Mononuclear cell (primary cell): ENCODE measurements around the gene MMP13. TPM values are rescaled to one million over a fixed set of nuclear protein-coding genes. Genes with fewer than 3 reads are reported as not detected.
"Not testable (repeated sequence)": the region's sequence is repeated elsewhere in the genome, so short reads cannot be mapped to it uniquely, and the experiment has no call there.

ENCODE experiments used
- H3K27me3 ChIP-seq: 2 replicates; pipeline ENCODE4 v1.6.0; 2011; ENCODE audit warnings: low read length, control low read depth; ENCODE audit not compliant: insufficient read depth
- H3K4me1 ChIP-seq: 2 replicates; pipeline ENCODE4 v1.5.1; 2011; ENCODE audit warnings: mild to moderate bottlenecking, low read length, control low read depth; ENCODE audit not compliant: insufficient read depth
- H3K4me3 ChIP-seq: 2 replicates; pipeline ENCODE4 v1.5.1; 2011; ENCODE audit warnings: mild to moderate bottlenecking, low read length, moderate library complexity
- H3K9me3 ChIP-seq: 2 replicates; pipeline ENCODE4 v1.5.1; 2011; ENCODE audit warnings: low read depth, mild to moderate bottlenecking, control low read depth, low read length
- total RNA-seq: library from RNA; depleted of rRNA; stranded (reverse); fragments of >200 nt; gene quantifications from one replicate; pipeline ENCODE4 v1.2.3, GENCODE V29; 2012

The MMP13 gene
- total RNA-seq, 1 donor = not detected

- Histone ChIP-seq H3K4me3 (no peak overlapping the region), H3K4me1 (peaks cover 7% of the 10 kb centered on the region), H3K27me3 (peaks cover 19% of the 10 kb centered on the region), H3K9me3 (no peaks in the 10 kb centered on the region)
These were observed 27.9 kb downstream of the MMP13 start for GRCh38 chr11:102927624-102927990.

GRCh38 chr11:102926961-102927623 lies 28.4 kb downstream of the MMP13 start:
- Histone ChIP-seq H3K9me3 (no peaks in the 10 kb centered on the region), H3K4me1 (peaks cover 7% of the 10 kb centered on the region), H3K4me3 (no peak overlapping the region), H3K27me3 (peaks cover 22% of the 10 kb centered on the region)

- peaks cover 22% of the 10 kb centered on the region for H3K27me3 ChIP-seq
- no peak overlapping the region for H3K4me3 ChIP-seq
- H3K9me3 ChIP-seq = no peaks in the 10 kb centered on the region
- peaks cover 7% of the 10 kb centered on the region for H3K4me1 ChIP-seq
These were observed 29.0 kb downstream of the MMP13 start for GRCh38 chr11:102926517-102926916.

GRCh38 chr11:102925988-102926387 lies 29.5 kb downstream of the MMP13 start:
- Histone ChIP-seq H3K4me1 (peaks cover 8% of the 10 kb centered on the region), H3K4me3 (no peak overlapping the region), H3K9me3 (no peaks in the 10 kb centered on the region), H3K27me3 (peaks cover 22% of the 10 kb centered on the region)

- H3K27me3 ChIP-seq = peaks cover 22% of the 10 kb centered on the region
- peaks cover 16% of the 10 kb centered on the region for H3K4me1 ChIP-seq
- no peak overlapping the region for H3K4me3 ChIP-seq
- H3K9me3 ChIP-seq = no peaks in the 10 kb centered on the region
These were observed 30.6 kb downstream of the MMP13 start for GRCh38 chr11:102924851-102925380.

- Histone ChIP-seq H3K4me1 (peaks cover 20% of the 10 kb centered on the region), H3K4me3 (no peak overlapping the region), H3K9me3 (no peaks in the 10 kb centered on the region)
These were observed 33.8 kb downstream of the MMP13 start for GRCh38 chr11:102921587-102922220.

GRCh38 chr11:102920118-102920684 lies 35.3 kb downstream of the MMP13 start:
- H3K9me3 ChIP-seq = no peaks in the 10 kb centered on the region
- H3K4me1 ChIP-seq = peaks cover 20% of the 10 kb centered on the region
- no peak overlapping the region for H3K4me3 ChIP-seq
- H3K27me3 ChIP-seq = peaks cover 13% of the 10 kb centered on the region

More at GRCh38 chr11:102921587-102922220, 33.8 kb downstream of the MMP13 start:
- H3K27me3 ChIP-seq = peaks cover 19% of the 10 kb centered on the region

GRCh38 chr11:102915044-102915375 lies 40.5 kb downstream of the MMP13 start:
- peaks cover 5% of the 10 kb centered on the region for H3K4me1 ChIP-seq
- H3K4me3 ChIP-seq = no peak overlapping the region
- no peaks in the 10 kb centered on the region for H3K9me3 ChIP-seq
- peaks cover 16% of the 10 kb centered on the region for H3K27me3 ChIP-seq

- peaks cover 1% of the 10 kb centered on the region for H3K4me1 ChIP-seq
- H3K9me3 ChIP-seq = no peaks in the 10 kb centered on the region
- peaks cover 16% of the 10 kb centered on the region for H3K27me3 ChIP-seq
- H3K4me3 ChIP-seq = no peak overlapping the region
These were observed 41.1 kb downstream of the MMP13 start for GRCh38 chr11:102914238-102915043.

- H3K4me3 ChIP-seq = no peak overlapping the region
- H3K4me1 ChIP-seq = no peaks in the 10 kb centered on the region
- H3K9me3 ChIP-seq = no peaks in the 10 kb centered on the region
- H3K27me3 ChIP-seq = peaks cover 8% of the 10 kb centered on the region
These were observed 43.1 kb downstream of the MMP13 start for GRCh38 chr11:102912482-102912830.

- Histone ChIP-seq H3K27me3 (peaks cover 8% of the 10 kb centered on the region), H3K9me3 (no peaks in the 10 kb centered on the region)
These were observed 43.6 kb downstream of the MMP13 start for GRCh38 chr11:102911758-102912481.

GRCh38 chr11:102905848-102906247 lies 49.7 kb downstream of the MMP13 start:
- H3K4me3 ChIP-seq, H3K4me1 ChIP-seq, H3K27me3 ChIP-seq, H3K9me3 ChIP-seq: not testable (repeated sequence)

More at GRCh38 chr11:102911758-102912481, 43.6 kb downstream of the MMP13 start:
- Histone ChIP-seq H3K4me3 (no peak overlapping the region), H3K4me1 (no peaks in the 10 kb centered on the region)

GRCh38 chr11:102903895-102904294 lies 51.6 kb downstream of the MMP13 start:
- H3K4me3 ChIP-seq, H3K4me1 ChIP-seq, H3K9me3 ChIP-seq, H3K27me3 ChIP-seq: not testable (repeated sequence)

GRCh38 chr11:102900346-102900745 lies 55.2 kb downstream of the MMP13 start:
- H3K4me1 ChIP-seq = no peaks in the 10 kb centered on the region
- H3K4me3 ChIP-seq = no peak overlapping the region
- H3K27me3 ChIP-seq = no peaks in the 10 kb centered on the region
- no peaks in the 10 kb centered on the region for H3K9me3 ChIP-seq
